ENCODE data around the gene DMD.

- TF ChIP-seq CTCF (IDR thresholded peaks at IDR 0.05) (no peak), POLR2AphosphoS5 (IDR thresholded peaks at IDR 0.05) (no peak), EP300 (IDR thresholded peaks at IDR 0.05) (no peak)
Observed at GRCh38 chrX:31606771-31607170, 1604.6 kb downstream of the DMD start.
